Motor neuron (in vitro differentiated cells): ENCODE measurements around the gene GP1BB. TPM values are rescaled to one million over a fixed set of nuclear protein-coding genes. Genes with fewer than 3 reads are reported as not detected.

Source experiments
- ATAC-seq, 8 experiments: fragments of 200-7000 bp; cut with Tn5 transposase; replicated peaks in 6 of 8; 2 replicates each; pipeline ENCODE4 v1.8.0; 2021; ENCODE audit warnings: mild to moderate bottlenecking in 8 of 8, moderate library complexity in 8 of 8
- H3K27ac ChIP-seq, 2 donors: fragments of 250-450 bp; sonication (Bioruptor Pico); 2 replicates each; pipeline ENCODE4 v1.9.0; 2021; ENCODE audit warnings: antibody characterized with exemption in 2 of 2, mild to moderate bottlenecking in 2 of 2, moderate library complexity in 1 of 2
- H3K4me1 ChIP-seq, 2 donors: fragments of 250-450 bp; sonication (Bioruptor Pico); replicated peaks in 1 of 2; 2 replicates each; pipeline ENCODE4 v1.6.1; 2021; ENCODE audit warnings: antibody characterized with exemption in 2 of 2, mild to moderate bottlenecking in 2 of 2, moderate library complexity in 1 of 2
- H3K4me3 ChIP-seq, 5 donors: fragments of 250-450 bp; sonication (Bioruptor Pico); 2 replicates each; pipeline ENCODE4 v1.9.0; 2021; ENCODE audit warnings: antibody characterized with exemption in 5 of 5, mild to moderate bottlenecking in 5 of 5, moderate library complexity in 4 of 5
- WGBS, 10 experiments: fragments of 450-650 bp; shearing (Covaris generic); methylation state at CpG; one replicate each; pipeline ENCODE4 v1.0.0; 2022; 5-methylcytosine and 5-hydroxymethylcytosine counted together
- in situ Hi-C, 9 experiments: fragments of 400-800 bp; cut with MboI; loops; one replicate each; pipeline ENCODE4 v1.15.0; 2021; ENCODE audit warnings: low sequenced_read_pairs in 9 of 9, low pct_unique_long_range_greater_than_20kb in 2 of 9; ENCODE audit not compliant: unreplicated experiment in 9 of 9
- total RNA-seq, 8 experiments: library from RNA; unstranded; fragments of 300-600 nt; gene quantifications; 2 replicates each; pipeline versions ENCODE4 v1.2.3 to v1.2.4, GENCODE V29; 2022

Gene GP1BB
- total RNA-seq, 8 experiments from 2014 or later, result 2.0 to 7.4 (median 3.5) TPM; not detected in 1

DNA sequence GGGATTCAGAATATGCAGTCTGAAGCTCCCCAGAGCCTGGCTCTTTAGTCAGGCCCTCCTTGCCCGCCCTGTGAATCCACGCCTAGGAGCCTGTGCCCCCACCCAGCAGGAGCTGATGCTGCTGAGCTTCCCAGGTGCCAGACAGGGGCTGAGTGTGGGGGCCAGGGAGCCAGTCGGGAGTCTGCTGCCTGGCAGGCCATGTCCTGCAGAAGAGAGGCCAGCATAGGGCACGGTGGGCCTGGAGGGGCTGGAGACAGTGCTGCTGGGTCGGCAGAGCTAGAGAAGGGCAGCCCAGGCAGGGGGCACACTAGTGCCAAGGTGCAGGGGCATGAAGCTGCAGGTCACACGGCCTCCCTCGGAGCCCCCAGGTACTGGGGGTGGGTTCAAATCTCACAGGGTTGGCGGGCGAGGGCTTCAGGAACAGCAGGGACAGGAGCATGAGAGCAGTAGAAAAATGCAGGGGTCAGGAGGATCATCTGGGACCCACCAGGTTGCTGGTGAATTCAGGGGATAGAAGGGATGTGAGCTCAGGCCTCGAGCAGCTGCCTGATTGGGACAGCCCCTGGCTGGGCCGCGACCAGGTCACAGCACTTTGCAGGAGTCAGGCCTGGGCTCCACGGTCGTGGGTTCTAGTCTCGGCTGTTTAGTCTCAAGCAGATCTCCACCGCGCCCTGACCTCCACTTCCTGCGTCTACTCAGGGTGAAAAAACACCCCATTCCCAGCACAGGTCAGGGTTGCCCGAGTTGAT lies 13.1 kb upstream of the GP1BB start:
- peaks cover 2 to 4% of the 10 kb centered on the region in 2 donors for H3K4me1 ChIP-seq
- 20 to 100% (median 69%) methylated on average over 1 to 8 of the region's 19 CpGs; no CpG with 5 or more reads in 6 of the 10 experiments for WGBS, 10 experiments
- no peak for ATAC-seq
- in situ Hi-C loops, result loop anchor here in 1 of 9 experiments (25.0 kb wide), 1 partner anchor 202 kb away; no protein-coding TSS in a partner anchor
- no peak overlapping the region for H3K27ac ChIP-seq
- no peak overlapping the region for H3K4me3 ChIP-seq

GRCh38 chr22:19710769-19711106 lies 12.6 kb upstream of the GP1BB start:
- H3K4me1 ChIP-seq, result peaks cover 3 to 9% of the 10 kb centered on the region in 2 donors
- in situ Hi-C loops, result loop anchor here in 1 of 9 experiments (25.0 kb wide), 1 partner anchor 202 kb away; no protein-coding TSS in a partner anchor
- no peak for ATAC-seq
- H3K27ac ChIP-seq, result no peak overlapping the region
- WGBS, 10 experiments, result 60 to 100% (median 93%) methylated on average over 1 to 6 of the region's 6 CpGs; no CpG with 5 or more reads in 2 of the 10 experiments
- no peak overlapping the region for H3K4me3 ChIP-seq

DNA sequence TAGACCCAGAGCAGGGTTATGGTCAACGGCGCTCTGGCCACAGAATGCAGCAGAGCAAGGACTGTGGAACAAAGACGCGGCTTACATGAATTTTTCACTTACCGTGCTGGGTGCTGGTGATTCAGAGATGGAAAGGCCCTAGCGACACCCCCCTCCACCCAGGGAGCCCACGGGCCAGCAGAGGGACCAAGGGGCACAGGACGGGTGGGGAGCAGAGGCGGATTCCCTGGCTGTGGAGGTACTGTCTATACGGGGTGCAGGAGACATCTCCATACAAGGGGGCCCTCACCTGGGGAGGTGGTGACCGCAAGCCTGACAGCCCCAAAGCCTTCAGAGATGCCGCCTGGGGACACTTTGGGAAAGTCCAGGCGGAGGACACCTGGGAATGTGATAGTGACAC lies 10.1 kb upstream of the GP1BB start:
- Histone ChIP-seq H3K4me1 (peaks cover 11 to 21% of the 10 kb centered on the region in 2 donors), H3K4me3 (no peak overlapping the region), H3K27ac (no peak overlapping the region)
- ATAC-seq, result no peak
- 73 to 100% (median 95%) methylated on average over 1 to 6 of the region's 13 CpGs; no CpG with 5 or more reads in 4 of the 10 experiments for WGBS, 10 experiments
- in situ Hi-C loops, result loop anchor here in 1 of 9 experiments (25.0 kb wide), 1 partner anchor 199 kb away; no protein-coding TSS in a partner anchor

- peaks cover 16 to 26% of the 10 kb centered on the region in 2 donors for H3K4me1 ChIP-seq
- WGBS, 10 experiments, result 40 to 88% (median 45%) methylated on average over 1 to 14 of the region's 38 CpGs; no CpG with 5 or more reads in 5 of the 10 experiments
- peak overlapping the region; percentile 9 to 40 for H3K27ac ChIP-seq
- in situ Hi-C loops, result loop anchor here in 1 of 9 experiments (25.0 kb wide), 1 partner anchor 199 kb away; no protein-coding TSS in a partner anchor
- peak; percentile 2 to 44 (median 22) for ATAC-seq
- peak overlapping the region; percentile 40 to 90 (median 66) for H3K4me3 ChIP-seq
Observed at GRCh38 chr22:19713650-19714311, 9.6 kb upstream of the GP1BB start.

DNA sequence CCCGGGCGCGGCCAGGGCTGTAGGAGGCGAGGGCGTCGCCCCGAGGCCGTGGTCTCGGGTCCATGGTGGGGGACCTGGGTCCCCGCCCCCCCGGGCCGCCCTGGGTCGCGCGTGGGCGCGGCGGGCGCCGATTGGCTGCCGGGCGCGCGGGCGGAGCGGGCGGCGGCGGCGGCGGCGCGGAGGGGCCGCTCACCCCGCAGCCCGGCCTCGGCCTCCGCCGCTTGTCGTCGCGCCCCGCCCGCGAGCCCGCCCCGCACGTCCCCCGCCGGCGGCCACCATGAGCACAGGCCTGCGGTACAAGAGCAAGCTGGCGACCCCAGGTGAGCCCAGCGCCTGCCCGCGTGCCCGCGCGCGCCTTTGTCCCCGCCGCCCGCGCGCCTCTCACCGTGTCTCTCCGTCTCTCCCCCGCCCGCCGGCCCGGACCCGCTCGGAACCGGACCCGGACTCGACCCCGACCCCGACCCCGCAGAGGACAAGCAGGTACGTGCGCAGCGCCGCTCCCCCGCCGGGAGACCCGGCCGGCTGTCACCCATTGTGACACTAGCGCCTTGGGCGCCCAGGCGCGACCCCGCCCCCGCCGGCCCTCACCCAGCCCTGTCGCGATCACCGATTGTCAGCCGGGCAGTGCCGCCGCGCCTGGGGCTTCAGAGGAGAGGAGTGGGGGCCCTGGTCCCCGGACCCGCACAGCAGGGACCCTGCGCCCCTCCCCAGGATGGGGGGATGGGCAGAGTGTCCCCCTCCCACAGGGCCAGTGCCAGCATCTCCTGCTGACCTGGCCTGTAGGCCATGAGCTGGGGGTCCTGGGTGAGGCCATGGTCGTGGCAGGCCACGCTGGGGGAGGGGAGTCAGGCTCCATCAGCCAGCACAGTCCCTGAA lies 8.8 kb upstream of the GP1BB start, which contains the start of gene SEPTIN5:
TSS of gene SEPTIN5 (plus strand) at position 192 of the 876 bp plus-strand sequence. CDS start at position 278, 86 bp downstream.
- in situ Hi-C loops, result loop anchor here in 1 of 9 experiments (25.0 kb wide), 1 partner anchor 198 kb away; no protein-coding TSS in a partner anchor
- no CpG with 5 or more reads among the region's 106 CpGs for WGBS, 10 experiments
- H3K27ac ChIP-seq, result peak within 1 kb of the TSS; percentile 9 to 40
- ATAC-seq, result peak; percentile 4 to 56 (median 34)
- H3K4me3 ChIP-seq, result peak within 1 kb of the TSS; percentile 40 to 90 (median 66)
- H3K4me1 ChIP-seq, result peaks cover 20 to 23% of the 10 kb centered on the region in 2 donors

GRCh38 chr22:19715188-19715930 lies 8.0 kb upstream of the GP1BB start:
- no peak for ATAC-seq
- in situ Hi-C loops, result loop anchor here in 1 of 9 experiments (25.0 kb wide), 1 partner anchor 197 kb away; no protein-coding TSS in a partner anchor
- WGBS, 10 experiments, result 72 to 83% methylated on average over 1 to 2 of the region's 4 CpGs; no CpG with 5 or more reads in 8 of the 10 experiments
- peak overlapping the region in 1 of 2 donors; percentile 40 for H3K27ac ChIP-seq
- peak overlapping the region; percentile 40 to 90 (median 66) for H3K4me3 ChIP-seq
- peaks cover 20 to 23% of the 10 kb centered on the region in 2 donors for H3K4me1 ChIP-seq

DNA sequence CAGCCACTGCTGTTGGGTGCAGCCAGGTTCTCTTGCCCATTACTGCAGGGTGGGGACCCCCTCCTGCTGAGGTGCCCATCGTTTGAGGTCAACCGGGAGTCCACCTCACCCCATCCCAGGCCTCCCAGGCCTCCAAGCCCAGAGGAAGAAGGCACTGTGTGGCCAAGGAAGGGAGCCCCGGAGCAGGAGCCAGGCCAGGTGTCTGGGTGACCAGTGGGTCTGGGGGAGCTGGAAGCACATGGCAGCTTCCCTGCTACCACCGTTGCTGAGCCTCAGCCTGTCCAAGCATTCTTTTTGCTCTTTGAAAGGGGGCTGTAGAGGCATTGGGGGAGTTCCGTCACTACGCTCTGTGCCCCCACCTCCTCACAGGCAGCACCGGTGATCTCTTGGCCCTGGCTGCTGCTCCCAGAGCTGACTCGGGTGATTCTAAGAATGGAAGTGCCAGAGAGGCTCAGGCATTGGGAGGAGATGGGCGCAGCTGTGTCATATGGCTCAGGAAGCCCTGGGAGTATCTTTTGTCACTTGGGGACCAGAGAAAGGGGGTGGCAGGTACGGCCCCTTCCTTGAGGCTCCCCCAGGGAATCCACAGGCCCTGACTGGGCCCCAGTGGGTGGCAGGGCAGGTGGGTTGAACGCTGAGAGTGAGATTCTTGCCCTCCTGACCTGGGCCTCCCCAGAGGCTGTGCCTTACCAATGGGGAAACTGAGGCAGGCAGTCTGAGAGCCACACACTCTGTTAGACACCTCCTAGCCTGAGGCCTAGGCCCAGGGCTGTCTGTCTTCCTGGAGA lies 7.1 kb upstream of the GP1BB start:
- Histone ChIP-seq H3K4me3 (no peak overlapping the region), H3K27ac (no peak overlapping the region), H3K4me1 (peaks cover 22 to 24% of the 10 kb centered on the region in 2 donors)
- in situ Hi-C loops, result loop anchor here in 1 of 9 experiments (25.0 kb wide), 1 partner anchor 196 kb away; no protein-coding TSS in a partner anchor
- ATAC-seq, result no peak
- WGBS, 10 experiments, result 38 to 100% (median 90%) methylated on average over 2 to 6 of the region's 11 CpGs; no CpG with 5 or more reads in 5 of the 10 experiments

DNA sequence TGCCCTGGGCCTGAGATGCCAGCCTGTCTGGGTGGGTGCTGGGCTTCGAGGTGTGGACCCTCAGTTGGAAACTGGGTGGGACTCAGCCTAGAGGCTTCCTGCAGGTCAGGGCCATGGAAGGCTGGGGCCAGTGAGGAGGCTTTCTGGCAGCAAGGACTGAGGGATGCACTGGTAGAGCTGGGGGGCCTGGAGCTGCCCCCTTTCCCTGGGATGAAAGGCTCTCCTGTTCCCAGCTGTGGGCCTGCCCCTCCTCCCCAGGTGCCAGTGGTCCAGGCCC lies 6.6 kb upstream of the GP1BB start:
- Histone ChIP-seq H3K4me3 (no peak overlapping the region), H3K27ac (no peak overlapping the region)
- WGBS, 10 experiments, result 100% methylated on average over 1 of the region's 1 CpG; no CpG with 5 or more reads in 9 of the 10 experiments

DNA sequence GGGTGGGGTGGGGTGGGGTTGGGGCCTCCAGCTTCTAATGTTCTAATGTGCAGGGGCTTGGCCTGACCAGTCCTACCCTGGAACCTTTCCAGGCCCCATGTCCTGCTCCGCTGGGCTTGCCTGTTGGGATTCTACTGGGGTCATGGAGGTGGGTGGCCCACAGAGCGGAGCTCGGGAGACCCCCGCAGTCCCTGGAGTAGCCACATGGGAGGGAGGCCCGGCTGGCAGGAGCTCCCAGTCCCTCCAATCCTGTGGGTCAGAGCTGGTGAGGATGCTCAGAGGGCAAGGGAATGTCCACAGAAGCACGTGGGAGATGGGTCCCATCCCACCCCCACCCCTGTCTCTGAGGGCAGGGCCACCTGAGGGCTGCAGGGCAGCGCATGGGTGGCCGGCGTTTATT lies 6.2 kb upstream of the GP1BB start:
- in situ Hi-C loops, result loop anchor here in 1 of 9 experiments (25.0 kb wide), 1 partner anchor 195 kb away; no protein-coding TSS in a partner anchor
- no peak for ATAC-seq
- 60 to 100% (median 75%) methylated on average over 1 to 2 of the region's 9 CpGs; no CpG with 5 or more reads in 6 of the 10 experiments for WGBS, 10 experiments
- Histone ChIP-seq H3K27ac (no peak overlapping the region), H3K4me1 (peaks cover 31 to 33% of the 10 kb centered on the region in 2 donors), H3K4me3 (no peak overlapping the region)

More for the DNA sequence above, 6.6 kb upstream of the GP1BB start:
- in situ Hi-C loops, result loop anchor here in 1 of 9 experiments (25.0 kb wide), 1 partner anchor 196 kb away; no protein-coding TSS in a partner anchor
- no peak for ATAC-seq
- H3K4me1 ChIP-seq, result peaks cover 27 to 29% of the 10 kb centered on the region in 2 donors

GRCh38 chr22:19717691-19718455 lies 5.5 kb upstream of the GP1BB start:
- peaks cover 38 to 40% of the 10 kb centered on the region in 2 donors for H3K4me1 ChIP-seq
- peak overlapping the region; percentile 32 to 52 (median 33) for H3K4me3 ChIP-seq
- H3K27ac ChIP-seq, result no peak overlapping the region
- peak; percentile 62 to 87 (median 68) for ATAC-seq
- 10 to 80% methylated on average over 1 to 2 of the region's 96 CpGs; no CpG with 5 or more reads in 8 of the 10 experiments for WGBS, 10 experiments
- in situ Hi-C loops, result loop anchor here in 1 of 9 experiments (25.0 kb wide), 1 partner anchor 194 kb away; no protein-coding TSS in a partner anchor
